Thyroid gland (tissue), 4 donors: ENCODE measurements around the gene RSPH1. TPM values are rescaled to one million over a fixed set of nuclear protein-coding genes. Genes with fewer than 3 reads are reported as not detected.

Source experiments
- DNase-seq, 2 donors: peaks; one replicate each; pipeline ENCODE4 v3.0.0-alpha.2; 2019
- H3K27ac ChIP-seq, 3 donors: fragments of 200-600 bp; sonication (generic); 1 replicate in 2 of 3; 2 replicates in 1 of 3; pipeline ENCODE4 v1.5.1; 2016 to 2019; ENCODE audit warnings: mild to moderate bottlenecking in 1 of 3, moderate library complexity in 1 of 3
- H3K27me3 ChIP-seq: fragments of 200-600 bp; sonication (generic); one replicate; pipeline ENCODE4 v1.5.1; 2019
- H3K36me3 ChIP-seq, 2 donors: fragments of 200-600 bp; sonication (generic); one replicate each; pipeline ENCODE4 v1.5.1; 2016 to 2019
- H3K4me1 ChIP-seq, 2 donors: fragments of 200-600 bp; sonication (generic); one replicate each; pipeline ENCODE4 v1.5.1; 2017 to 2019
- H3K4me3 ChIP-seq, 3 donors: fragments of 200-600 bp; sonication (generic); replicated peaks in 1 of 3; 1 replicate in 2 of 3; 2 replicates in 1 of 3; pipeline ENCODE4 v1.5.1; 2016; ENCODE audit warnings: mild to moderate bottlenecking in 1 of 3
- H3K9me3 ChIP-seq: fragments of 200-600 bp; sonication (generic); one replicate; pipeline ENCODE4 v1.5.1; 2017
- POLR2A ChIP-seq, 2 donors: fragments of 450-650 bp; IDR thresholded peaks; one replicate each; pipeline ENCODE4 v1.6.1; 2017; ENCODE audit warnings: antibody characterized with exemption in 2 of 2, mild to moderate bottlenecking in 2 of 2, moderate library complexity in 1 of 2
- WGBS, 2 donors: methylation state at CpG; one replicate each; pipeline ENCODE4 v1.1.5; 2017; 5-methylcytosine and 5-hydroxymethylcytosine counted together
- intact Hi-C: fragments of 100-400 bp; cut with DNase I; formaldehyde crosslinking; loops from one replicate; pipeline ENCODE4 v1.15.1; 2023
- total RNA-seq, 4 donors: library from RNA; depleted of rRNA; stranded (reverse); fragments of >200 nt; gene quantifications; one replicate each; pipeline ENCODE4 v1.2.3, GENCODE V29; 2016
- TF ChIP-seq, protein P1 (sequence below), 6 experiments: fragments of 200-600 bp in 3 of 6; fragments of 450-650 bp in 3 of 6; sonication (generic) in 3 of 6; IDR thresholded peaks; one replicate each; pipeline ENCODE4 v1.5.1; 2016 to 2019; ENCODE audit warnings: antibody characterized with exemption in 6 of 6, mild to moderate bottlenecking in 2 of 6, inconsistent platforms in 1 of 6, moderate library complexity in 1 of 6

The RSPH1 gene
- total RNA-seq, 4 donors from 2014 or later = 2.7 to 3.7 (median 3.0) TPM

DNA sequence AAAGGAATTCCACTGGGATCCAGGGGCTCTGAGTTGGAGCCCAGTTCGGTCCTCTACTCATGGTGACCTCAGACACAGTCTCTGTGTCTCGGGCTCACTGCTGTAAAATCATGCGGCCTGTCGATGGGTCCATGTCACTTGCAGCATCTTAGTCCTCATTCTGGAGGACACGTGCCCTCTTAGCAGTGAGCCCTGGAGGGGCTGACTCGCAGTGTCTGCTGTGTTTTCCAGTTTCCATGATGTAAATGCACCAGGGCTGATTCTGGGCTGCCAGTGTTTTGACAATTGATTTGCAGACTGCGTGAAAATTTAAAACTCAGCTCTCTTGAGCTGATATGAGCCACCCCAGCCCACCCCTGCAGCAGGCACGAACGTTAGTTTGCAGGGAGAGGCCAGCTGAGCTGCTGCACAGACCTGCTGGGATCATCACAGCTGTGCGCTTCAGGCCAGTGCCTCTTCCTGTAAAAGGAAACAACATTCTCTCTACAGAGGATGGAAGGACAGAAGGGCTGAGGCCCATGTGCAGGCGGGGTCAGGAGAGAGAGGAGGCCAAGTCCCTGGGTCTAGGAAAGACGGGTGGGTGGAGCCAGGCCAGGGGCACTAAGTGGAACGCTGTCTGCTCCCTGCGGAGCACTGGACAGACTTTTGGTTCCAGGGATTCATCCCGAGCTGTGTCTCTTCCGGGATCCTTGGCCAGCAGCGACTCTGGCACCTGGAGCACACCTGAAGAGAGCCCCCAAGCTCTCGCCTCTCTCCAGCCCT lies 42.6 kb downstream of the RSPH1 start:
- no peaks in the 10 kb centered on the region for H3K9me3 ChIP-seq
- H3K27me3 ChIP-seq = no peaks in the 10 kb centered on the region
- peak; percentile 12 to 20 for DNase-seq
- intact Hi-C loops = no loop called here
- no peaks in the 10 kb centered on the region for H3K36me3 ChIP-seq
- H3K27ac ChIP-seq = no peak overlapping the region
- H3K4me1 ChIP-seq = peaks cover 0 to 13% of the 10 kb centered on the region in 2 donors
- TF ChIP-seq, protein P1, sequence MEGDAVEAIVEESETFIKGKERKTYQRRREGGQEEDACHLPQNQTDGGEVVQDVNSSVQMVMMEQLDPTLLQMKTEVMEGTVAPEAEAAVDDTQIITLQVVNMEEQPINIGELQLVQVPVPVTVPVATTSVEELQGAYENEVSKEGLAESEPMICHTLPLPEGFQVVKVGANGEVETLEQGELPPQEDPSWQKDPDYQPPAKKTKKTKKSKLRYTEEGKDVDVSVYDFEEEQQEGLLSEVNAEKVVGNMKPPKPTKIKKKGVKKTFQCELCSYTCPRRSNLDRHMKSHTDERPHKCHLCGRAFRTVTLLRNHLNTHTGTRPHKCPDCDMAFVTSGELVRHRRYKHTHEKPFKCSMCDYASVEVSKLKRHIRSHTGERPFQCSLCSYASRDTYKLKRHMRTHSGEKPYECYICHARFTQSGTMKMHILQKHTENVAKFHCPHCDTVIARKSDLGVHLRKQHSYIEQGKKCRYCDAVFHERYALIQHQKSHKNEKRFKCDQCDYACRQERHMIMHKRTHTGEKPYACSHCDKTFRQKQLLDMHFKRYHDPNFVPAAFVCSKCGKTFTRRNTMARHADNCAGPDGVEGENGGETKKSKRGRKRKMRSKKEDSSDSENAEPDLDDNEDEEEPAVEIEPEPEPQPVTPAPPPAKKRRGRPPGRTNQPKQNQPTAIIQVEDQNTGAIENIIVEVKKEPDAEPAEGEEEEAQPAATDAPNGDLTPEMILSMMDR (IDR thresholded peaks at IDR 0.05) = no peak
- TF ChIP-seq POLR2A (IDR thresholded peaks at IDR 0.05) = no peak
- WGBS, 2 donors = 52 to 76% methylated on average over 11 to 17 of the region's 18 CpGs
- H3K4me3 ChIP-seq = no peak overlapping the region

DNA sequence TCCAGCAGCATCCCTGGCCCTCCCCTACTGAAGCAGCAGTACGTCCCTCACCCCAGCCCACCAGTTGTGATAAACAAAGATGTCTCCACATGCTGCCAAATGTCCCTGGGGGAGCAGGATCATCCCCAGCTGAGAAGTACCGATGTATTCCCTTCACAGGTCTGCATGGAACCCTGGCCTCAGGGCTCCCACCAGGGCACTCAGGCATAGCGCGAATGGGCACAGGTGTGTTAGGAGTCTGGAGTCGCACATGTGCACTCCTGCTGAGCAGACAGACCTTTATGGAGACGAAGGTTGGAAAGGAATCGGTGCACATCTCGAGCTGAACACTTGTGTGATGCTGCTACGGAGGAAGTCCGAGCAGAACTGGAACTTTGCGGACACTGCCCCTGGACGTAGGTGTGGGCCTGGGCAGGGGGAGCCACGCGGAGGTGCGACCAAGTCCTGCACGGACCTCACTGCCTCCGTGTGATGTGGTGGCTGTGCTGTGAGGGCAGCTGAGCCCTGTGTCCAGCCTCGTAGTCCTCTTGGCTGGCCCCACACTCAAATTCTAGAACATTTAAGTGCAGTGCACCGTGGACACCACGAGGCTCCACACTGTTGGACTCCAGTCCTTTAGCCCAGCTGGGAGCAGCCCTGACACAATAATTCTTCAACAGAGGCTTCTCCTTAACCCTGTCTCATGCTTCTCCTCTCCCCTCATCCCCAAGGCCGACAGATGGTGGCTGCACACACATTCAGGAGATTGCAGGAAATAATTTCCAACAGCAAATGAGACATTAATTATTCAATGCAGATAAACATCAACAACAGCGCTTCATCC lies 43.4 kb downstream of the RSPH1 start:
- Histone ChIP-seq H3K4me3 (no peak overlapping the region), H3K27ac (no peak overlapping the region), H3K9me3 (no peaks in the 10 kb centered on the region), H3K36me3 (no peaks in the 10 kb centered on the region), H3K4me1 (peaks cover 0 to 13% of the 10 kb centered on the region in 2 donors), H3K27me3 (no peaks in the 10 kb centered on the region)
- no peak for DNase-seq
- intact Hi-C loops = no loop called here
- 90 to 91% methylated on average over 22 of the region's 22 CpGs for WGBS, 2 donors
- TF ChIP-seq, protein P1 (IDR thresholded peaks at IDR 0.05) = no peak
- TF ChIP-seq POLR2A (IDR thresholded peaks at IDR 0.05) = no peak

DNA sequence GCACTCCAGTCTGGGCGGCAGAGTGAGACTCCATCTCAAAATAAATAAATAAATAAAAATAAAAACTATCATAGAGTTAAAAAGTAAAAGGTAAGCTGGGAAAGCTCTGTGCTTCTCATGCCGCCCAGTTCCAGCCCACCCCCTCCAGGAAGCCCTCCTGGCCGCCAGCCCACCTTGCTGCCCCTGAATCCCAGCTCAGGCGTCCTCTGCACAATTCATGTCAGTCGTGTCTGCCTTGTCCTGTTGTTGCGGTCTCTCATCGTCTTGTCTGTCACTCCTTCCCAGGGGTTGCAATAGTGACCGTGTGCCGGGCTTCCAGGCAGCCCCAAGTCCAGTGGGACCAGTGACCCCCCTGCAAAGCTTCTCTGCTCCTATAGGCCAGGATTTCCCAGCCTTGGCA lies 44.1 kb downstream of the RSPH1 start:
- 94 to 95% methylated on average over 9 of the region's 9 CpGs for WGBS, 2 donors
- Histone ChIP-seq H3K36me3 (no peaks in the 10 kb centered on the region), H3K27me3 (no peaks in the 10 kb centered on the region), H3K9me3 (no peaks in the 10 kb centered on the region), H3K27ac (no peak overlapping the region), H3K4me3 (no peak overlapping the region), H3K4me1 (peaks cover 0 to 13% of the 10 kb centered on the region in 2 donors)
- no peak for DNase-seq
- TF ChIP-seq POLR2A (IDR thresholded peaks at IDR 0.05) = no peak
- TF ChIP-seq, protein P1 (IDR thresholded peaks at IDR 0.05) = no peak
- intact Hi-C loops = no loop called here

DNA sequence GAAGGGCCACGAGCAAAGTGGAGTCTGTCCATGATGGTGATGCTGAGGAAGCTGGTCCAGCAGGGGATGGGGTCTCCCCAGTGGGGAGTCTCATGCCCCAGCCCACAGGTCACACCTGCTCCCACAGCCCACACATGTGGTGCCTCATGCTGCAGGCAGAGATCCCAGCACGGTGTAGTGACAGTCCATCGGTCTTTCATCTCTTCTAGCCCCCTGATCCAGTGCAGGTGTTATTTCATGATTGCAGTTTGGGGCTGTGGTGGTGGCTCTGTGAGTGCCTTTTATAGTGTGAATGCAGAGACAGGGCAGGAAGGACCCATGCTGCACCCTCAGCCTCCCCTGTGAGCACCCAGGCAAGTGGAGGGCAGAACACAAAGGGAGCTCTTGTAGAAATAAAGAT lies 47.3 kb downstream of the RSPH1 start:
- Histone ChIP-seq H3K27ac (no peak overlapping the region), H3K4me3 (no peak overlapping the region), H3K27me3 (no peaks in the 10 kb centered on the region), H3K36me3 (no peaks in the 10 kb centered on the region), H3K9me3 (no peaks in the 10 kb centered on the region), H3K4me1 (peaks cover 0 to 10% of the 10 kb centered on the region in 2 donors)
- no peak for DNase-seq
- intact Hi-C loops = loop anchor here (5.0 kb wide), 2 partner anchors 141 to 296 kb away; no protein-coding TSS in a partner anchor
- 79 to 90% methylated on average over 3 of the region's 3 CpGs for WGBS, 2 donors
- TF ChIP-seq, protein P1 (IDR thresholded peaks at IDR 0.05) = no peak
- no peak for TF ChIP-seq POLR2A (IDR thresholded peaks at IDR 0.05)
